Mesenchymal stem cell (in vitro differentiated cells and primary cell): ENCODE measurements around the gene KMT2A.

ENCODE experiments used
- DNase-seq: peaks from one replicate; pipeline ENCODE4 v3.0.0-alpha.2; 2013
- H2AFZ ChIP-seq: one replicate; pipeline ENCODE4 v1.6.1; 2013; ENCODE audit warnings: low read depth, mild to moderate bottlenecking, control low read depth, inconsistent platforms, low read length, moderate library complexity
- H2AK5ac ChIP-seq: 2 replicates; pipeline ENCODE4 v1.6.1; 2013; ENCODE audit warnings: low read length, moderate library complexity, mild to moderate bottlenecking, inconsistent platforms; ENCODE audit not compliant: severe bottlenecking
- H2BK120ac ChIP-seq: one replicate; pipeline ENCODE4 v1.6.1; 2013; ENCODE audit warnings: low read depth, mild to moderate bottlenecking, inconsistent platforms, low read length, moderate library complexity
- H2BK12ac ChIP-seq, 2 experiments: one replicate each; pipeline ENCODE4 v1.6.1; 2013; ENCODE audit warnings: inconsistent platforms in 2 of 2, low read length in 2 of 2, mild to moderate bottlenecking in 2 of 2, moderate library complexity in 2 of 2, control low read depth in 1 of 2
- H2BK15ac ChIP-seq: one replicate; pipeline ENCODE4 v1.6.1; 2013; ENCODE audit warnings: mild to moderate bottlenecking, low read depth, inconsistent platforms; ENCODE audit not compliant: poor library complexity, severe bottlenecking
- H2BK5ac ChIP-seq: 2 replicates; pipeline ENCODE4 v1.6.1; 2013; ENCODE audit warnings: low read depth, mild to moderate bottlenecking, low read length, control low read depth, inconsistent platforms; ENCODE audit not compliant: poor library complexity, severe bottlenecking
- H3K14ac ChIP-seq, 2 experiments: one replicate each; pipeline ENCODE4 v1.6.1; 2013; ENCODE audit warnings: inconsistent platforms in 2 of 2, low read length in 2 of 2, control low read depth in 1 of 2, mild to moderate bottlenecking in 1 of 2, moderate library complexity in 1 of 2
- H3K18ac ChIP-seq, 2 experiments: one replicate each; pipeline ENCODE4 v1.6.1; 2013; ENCODE audit warnings: inconsistent platforms in 2 of 2, low read length in 2 of 2, control low read depth in 1 of 2, low read depth in 1 of 2, mild to moderate bottlenecking in 1 of 2
- H3K23ac ChIP-seq, 2 experiments: one replicate each; pipeline ENCODE4 v1.6.1; 2013; ENCODE audit warnings: inconsistent platforms in 2 of 2, low read length in 2 of 2, mild to moderate bottlenecking in 2 of 2, moderate library complexity in 2 of 2, control low read depth in 1 of 2
- H3K27ac ChIP-seq: 2 replicates; pipeline ENCODE4 v1.5.1; 2013; ENCODE audit warnings: mild to moderate bottlenecking, moderate library complexity, low read length, control low read depth, inconsistent platforms; ENCODE audit not compliant: poor library complexity, severe bottlenecking
- H3K27me3 ChIP-seq, 2 experiments: 2 replicates each; pipeline versions ENCODE4 v1.6.1 to v1.7.0; 2013; ENCODE audit warnings: low read length in 2 of 2, mild to moderate bottlenecking in 2 of 2, moderate library complexity in 2 of 2, control low read depth in 1 of 2, inconsistent platforms in 1 of 2; ENCODE audit not compliant: control insufficient read depth in 1 of 2, insufficient read depth in 1 of 2
- H3K36me3 ChIP-seq, 2 experiments: 2 replicates each; pipeline versions ENCODE4 v1.6.1 to v1.7.0; 2013; ENCODE audit warnings: low read length in 2 of 2, control low read depth in 1 of 2, inconsistent platforms in 1 of 2, low read depth in 1 of 2, mild to moderate bottlenecking in 1 of 2; ENCODE audit not compliant: insufficient read depth in 2 of 2, control insufficient read depth in 1 of 2
- H3K4ac ChIP-seq, 2 experiments: one replicate each; pipeline ENCODE4 v1.6.1; 2013; ENCODE audit warnings: inconsistent platforms in 2 of 2, low read length in 2 of 2, mild to moderate bottlenecking in 2 of 2, moderate library complexity in 2 of 2, control low read depth in 1 of 2, low read depth in 1 of 2
- H3K4me1 ChIP-seq: 2 replicates; pipeline ENCODE4 v1.6.1; 2013; ENCODE audit warnings: low read depth, low read length, control low read depth; ENCODE audit not compliant: control insufficient read depth, insufficient read depth
- H3K4me2 ChIP-seq: 2 replicates; pipeline ENCODE4 v1.6.1; 2013; ENCODE audit warnings: low read length, mild to moderate bottlenecking, inconsistent platforms; ENCODE audit not compliant: poor library complexity, severe bottlenecking
- H3K4me3 ChIP-seq, 2 experiments: 2 replicates each; pipeline versions ENCODE4 v1.5.1 to v1.7.0; 2013; ENCODE audit warnings: low read length in 2 of 2, mild to moderate bottlenecking in 2 of 2, control low read depth in 1 of 2, low read depth in 1 of 2; ENCODE audit not compliant: insufficient read depth in 1 of 2
- H3K79me1 ChIP-seq: replicated peaks from 2 replicates; pipeline ENCODE4 v1.6.1; 2013; ENCODE audit warnings: mild to moderate bottlenecking, control low read depth, low read length, inconsistent platforms; ENCODE audit not compliant: poor library complexity, severe bottlenecking
- H3K9ac ChIP-seq: 2 replicates; pipeline ENCODE4 v1.7.0; 2013; ENCODE audit warnings: mild to moderate bottlenecking, low read length, moderate library complexity
- H3K9me3 ChIP-seq: 2 replicates; pipeline ENCODE4 v1.7.0; 2013; ENCODE audit warnings: mild to moderate bottlenecking, low read length; ENCODE audit not compliant: control insufficient read depth
- H4K8ac ChIP-seq: one replicate; pipeline ENCODE4 v1.6.1; 2013; ENCODE audit warnings: inconsistent platforms, mild to moderate bottlenecking, low read length, moderate library complexity
- H4K91ac ChIP-seq: one replicate; pipeline ENCODE4 v1.6.1; 2013; ENCODE audit warnings: mild to moderate bottlenecking, low read length, inconsistent platforms
- WGBS: methylation state at CpG from one replicate; pipeline ENCODE4 v1.1.7; 2013; ENCODE audit warnings: mixed read lengths; 5-methylcytosine and 5-hydroxymethylcytosine counted together

Gene KMT2A

GRCh38 chr11:118497831-118498230 is 61.5 kb downstream of the KMT2A start:
- Histone ChIP-seq H2AFZ (no peak overlapping the region), H3K4me2 (no peak overlapping the region), H3K4ac (no peak overlapping the region), H3K4me1 (peaks cover 3% of the 10 kb centered on the region), H2BK120ac (no peak overlapping the region), H3K27me3 (no peaks in the 10 kb centered on the region), H3K27ac (no peak overlapping the region), H4K91ac (no peak overlapping the region), H3K9ac (no peak overlapping the region), H3K36me3 (peaks cover 43 to 95% of the 10 kb centered on the region in 2 experiments), H4K8ac (no peak overlapping the region), H2BK5ac (no peak overlapping the region), H3K18ac (no peak overlapping the region), H3K9me3 (no peaks in the 10 kb centered on the region), H3K4me3 (no peak overlapping the region), H2AK5ac (no peak overlapping the region), H3K23ac (no peak overlapping the region), H3K14ac (no peak overlapping the region), H3K79me1 (peaks cover 11% of the 10 kb centered on the region), H2BK15ac (no peak overlapping the region), H2BK12ac (no peak overlapping the region)
- WGBS: 45% methylated on average over 3 of the region's 4 CpGs
- peak; percentile 73 for DNase-seq

GRCh38 chr11:118503216-118503615 is 66.9 kb downstream of the KMT2A start:
- Histone ChIP-seq H3K27ac (no peak overlapping the region), H2BK12ac (no peak overlapping the region), H3K18ac (no peak overlapping the region), H3K4me3 (no peak overlapping the region), H3K4me2 (no peak overlapping the region), H2BK15ac (no peak overlapping the region), H3K79me1 (peaks cover 35% of the 10 kb centered on the region), H3K4me1 (no peaks in the 10 kb centered on the region), H3K9ac (no peak overlapping the region), H3K36me3 (peaks cover 62 to 96% of the 10 kb centered on the region in 2 experiments), H3K23ac (no peak overlapping the region), H3K27me3 (no peaks in the 10 kb centered on the region), H2AK5ac (no peak overlapping the region), H2AFZ (no peak overlapping the region), H3K14ac (no peak overlapping the region), H4K91ac (no peak overlapping the region), H4K8ac (no peak overlapping the region), H2BK5ac (no peak overlapping the region), H2BK120ac (no peak overlapping the region), H3K4ac (no peak overlapping the region), H3K9me3 (no peaks in the 10 kb centered on the region)
- DNase-seq: no peak
- 100% methylated on average over 3 of the region's 3 CpGs for WGBS

- Histone ChIP-seq H2BK15ac (no peak overlapping the region), H3K18ac (no peak overlapping the region), H3K27ac (no peak overlapping the region), H3K4ac (no peak overlapping the region), H2BK120ac (no peak overlapping the region), H4K91ac (no peak overlapping the region), H3K4me2 (no peak overlapping the region), H3K14ac (no peak overlapping the region), H2BK12ac (no peak overlapping the region), H3K23ac (no peak overlapping the region), H3K9me3 (no peaks in the 10 kb centered on the region), H3K4me1 (no peaks in the 10 kb centered on the region), H2BK5ac (no peak overlapping the region), H3K36me3 (peaks cover 30 to 96% of the 10 kb centered on the region in 2 experiments), H3K79me1 (peaks cover 14% of the 10 kb centered on the region), H3K4me3 (no peak overlapping the region), H4K8ac (no peak overlapping the region), H3K9ac (no peak overlapping the region), H2AFZ (no peak overlapping the region), H3K27me3 (no peaks in the 10 kb centered on the region), H2AK5ac (no peak overlapping the region)
- DNase-seq: no peak
- 98% methylated on average over 5 of the region's 5 CpGs for WGBS
Measured at GRCh38 chr11:118511601-118512000, 75.3 kb downstream of the KMT2A start.

- H3K9me3 ChIP-seq: no peaks in the 10 kb centered on the region
- H3K36me3 ChIP-seq: peaks cover 22 to 92% of the 10 kb centered on the region in 2 experiments
- no peak overlapping the region for H4K91ac ChIP-seq
- H3K4ac ChIP-seq: no peak overlapping the region
- peaks cover 13% of the 10 kb centered on the region for H3K79me1 ChIP-seq
- no peak overlapping the region for H2AFZ ChIP-seq
- H3K23ac ChIP-seq: no peak overlapping the region
- no peak overlapping the region for H3K4me3 ChIP-seq
- H2BK5ac ChIP-seq: no peak overlapping the region
- H3K14ac ChIP-seq: no peak overlapping the region
- H3K27ac ChIP-seq: no peak overlapping the region
- no peaks in the 10 kb centered on the region for H3K27me3 ChIP-seq
- H2BK120ac ChIP-seq: no peak overlapping the region
- no peak overlapping the region for H4K8ac ChIP-seq
- no peak overlapping the region for H2AK5ac ChIP-seq
- H2BK12ac ChIP-seq: no peak overlapping the region
- DNase-seq: peak; percentile 37
- no peak overlapping the region for H3K18ac ChIP-seq
- H3K9ac ChIP-seq: no peak overlapping the region
- H3K4me2 ChIP-seq: no peak overlapping the region
- 82% methylated on average over 7 of the region's 7 CpGs for WGBS
- H2BK15ac ChIP-seq: no peak overlapping the region
- H3K4me1 ChIP-seq: no peaks in the 10 kb centered on the region
Measured at GRCh38 chr11:118514103-118514502, 77.8 kb downstream of the KMT2A start.
